ENCODE data around the gene SGMS2. TPM values are rescaled to one million over a fixed set of nuclear protein-coding genes. Genes with fewer than 3 reads are reported as not detected.

The SGMS2 gene
- total RNA-seq, 1 experiment from 2014 or later, result 58.7 TPM

- DNase-seq, result no peak
- peaks cover 12% of the 10 kb centered on the region for H3K4me1 ChIP-seq (ENCODE audit: insufficient read depth, low read length)
- no peak overlapping the region for H3K27ac ChIP-seq (ENCODE audit: low read length)
- H3K9me3 ChIP-seq (ENCODE audit: low read length), result peaks cover 12% of the 10 kb centered on the region; the same call in 1 of the 2 replicates
- H2AFZ ChIP-seq (ENCODE audit: low read length), result no peak overlapping the region
- H3K27me3 ChIP-seq (ENCODE audit: low read length), result no peaks in the 10 kb centered on the region
- POLR2A ChIA-PET (ENCODE audit: unreplicated experiment), result no interaction called here
- ATAC-seq, result no peak
- no peaks in the 10 kb centered on the region for H4K20me1 ChIP-seq (ENCODE audit: low read length)
- CTCF ChIA-PET, result no interaction called here
- no peaks in the 10 kb centered on the region for H3K79me2 ChIP-seq (ENCODE audit: low read length)
- no peaks in the 10 kb centered on the region for H3F3A ChIP-seq (ENCODE audit: low read length, unreplicated experiment)
- no peak overlapping the region for H3K4me2 ChIP-seq (ENCODE audit: low read length)
- H3K4me3 ChIP-seq (ENCODE audit: low read length), result no peak overlapping the region
- no peak for TF ChIP-seq EZH2phosphoT487 (IDR thresholded peaks at IDR 0.05; ENCODE audit: borderline replicate concordance, low read length)
- no peak for TF ChIP-seq EZH2 (IDR thresholded peaks at IDR 0.05; ENCODE audit: low read length, unreplicated experiment)
- TF ChIP-seq CTCF (conservative IDR thresholded peaks at IDR 0.05; ENCODE audit: low read depth, low read length), result no peak
- no peaks in the 10 kb centered on the region for H3K9me2 ChIP-seq (replicated peaks; ENCODE audit: low read length)
- intact Hi-C loops (cut with micrococcal nuclease), result no loop called here
- BruUV-seq (replicated peaks), result no TSS peak
- H3K36me3 ChIP-seq (ENCODE audit: low read depth, low read length), result peaks cover 15% of the 10 kb centered on the region; the same call in 1 of the 2 replicates
- no peak overlapping the region for H3K9ac ChIP-seq (ENCODE audit: low read length)
Observed at GRCh38 chr4:107890779-107891178, 66.0 kb downstream of the SGMS2 start.

DNA sequence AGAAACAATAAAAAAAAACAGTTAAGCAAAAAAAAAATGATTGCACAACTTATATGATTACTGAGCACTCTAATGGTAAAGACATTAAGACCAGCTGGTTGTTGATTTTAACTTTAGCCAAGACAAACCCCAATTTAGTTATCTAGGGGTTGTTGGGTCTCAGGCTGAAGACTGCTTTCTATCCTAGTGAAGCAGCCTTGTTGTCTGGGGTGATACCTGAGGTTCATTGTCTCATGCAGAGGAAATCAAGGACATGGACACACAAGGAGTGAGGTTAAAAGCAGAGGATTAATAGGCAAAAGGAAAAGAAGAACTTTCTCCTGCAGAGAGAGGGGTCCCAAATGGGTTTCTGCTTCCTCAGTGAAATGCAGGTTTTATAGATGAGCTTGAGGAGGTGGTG lies 66.6 kb downstream of the SGMS2 start:
- BruUV-seq (replicated peaks), result no TSS peak
- ChIA-PET POLR2A (ENCODE audit: unreplicated experiment) (no interaction called here), CTCF (no interaction called here)
- intact Hi-C loops (cut with micrococcal nuclease), result no loop called here
- H3K27ac ChIP-seq (ENCODE audit: low read length), result no peak overlapping the region
- no peak overlapping the region for H3K9ac ChIP-seq (ENCODE audit: low read length)
- H4K20me1 ChIP-seq (ENCODE audit: low read length), result no peaks in the 10 kb centered on the region
- no peaks in the 10 kb centered on the region for H3F3A ChIP-seq (ENCODE audit: low read length, unreplicated experiment)
- peaks cover 15% of the 10 kb centered on the region; the same call in 1 of the 2 replicates for H3K36me3 ChIP-seq (ENCODE audit: low read depth, low read length)
- TF ChIP-seq EZH2phosphoT487 (IDR thresholded peaks at IDR 0.05; ENCODE audit: borderline replicate concordance, low read length), result no peak
- no peak for TF ChIP-seq EZH2 (IDR thresholded peaks at IDR 0.05; ENCODE audit: low read length, unreplicated experiment)
- TF ChIP-seq CTCF (conservative IDR thresholded peaks at IDR 0.05; ENCODE audit: low read depth, low read length), result no peak
- no peak overlapping the region for H2AFZ ChIP-seq (ENCODE audit: low read length)
- H3K9me2 ChIP-seq (replicated peaks; ENCODE audit: low read length), result no peaks in the 10 kb centered on the region
- H3K4me3 ChIP-seq (ENCODE audit: low read length), result no peak overlapping the region
- ATAC-seq (no peak), DNase-seq (no peak)
- H3K27me3 ChIP-seq (ENCODE audit: low read length), result no peaks in the 10 kb centered on the region
- H3K4me2 ChIP-seq (ENCODE audit: low read length), result no peak overlapping the region
- H3K4me1 ChIP-seq (ENCODE audit: insufficient read depth, low read length), result peaks cover 13% of the 10 kb centered on the region
- peaks cover 12% of the 10 kb centered on the region; the same call in 1 of the 2 replicates for H3K9me3 ChIP-seq (ENCODE audit: low read length)
- H3K79me2 ChIP-seq (ENCODE audit: low read length), result no peaks in the 10 kb centered on the region

DNA sequence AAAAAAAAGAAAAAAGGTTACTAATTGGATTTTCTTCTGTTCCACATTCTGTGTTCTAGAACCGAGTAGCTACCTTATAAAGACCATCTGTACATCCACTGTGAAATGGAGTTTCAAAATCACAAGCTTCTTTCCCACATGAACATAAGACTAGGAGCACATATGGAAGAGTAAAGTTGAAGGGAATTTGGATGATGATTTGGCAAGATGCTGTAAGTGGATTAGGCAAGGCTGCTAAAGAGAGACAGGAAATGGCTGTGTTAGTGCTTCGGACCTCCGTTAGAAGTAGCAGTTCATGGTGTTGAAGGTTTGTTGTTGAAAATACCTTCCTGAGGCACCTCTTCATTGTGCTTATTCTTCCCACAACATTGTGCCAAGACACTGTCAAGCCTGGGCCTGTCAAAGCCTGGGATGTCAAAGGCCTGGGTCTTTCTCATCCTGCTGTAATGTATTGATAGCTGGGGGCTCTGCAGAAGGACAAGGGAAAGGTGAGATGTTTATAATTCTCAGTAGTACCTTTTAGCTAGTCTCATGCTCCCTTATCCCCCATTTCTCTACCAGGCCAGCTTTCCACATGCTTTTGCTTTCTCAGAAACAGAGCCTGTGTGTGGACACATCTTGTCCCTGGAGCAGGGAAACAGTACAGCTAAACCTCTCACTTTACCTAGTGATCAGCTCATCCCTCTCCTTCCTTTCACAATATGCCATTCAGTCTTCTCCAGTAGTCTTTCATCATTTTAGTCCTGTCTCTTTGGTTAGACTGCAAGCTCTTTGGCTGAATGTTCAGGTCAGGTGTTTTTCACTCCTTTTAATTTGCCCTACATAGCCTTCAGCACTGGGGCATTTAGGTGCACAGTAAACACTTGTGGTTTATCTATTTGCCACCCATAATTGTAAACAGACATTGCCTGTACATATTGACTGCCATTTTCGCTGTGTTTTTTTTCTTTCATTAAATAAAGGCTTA lies 68.7 kb downstream of the SGMS2 start:
- H3K4me1 ChIP-seq (ENCODE audit: insufficient read depth, low read length), result peaks cover 28% of the 10 kb centered on the region
- POLR2A ChIA-PET (ENCODE audit: unreplicated experiment), result interaction anchor here (0.6 kb wide), 1 partner anchor 16 kb away, joined by 11 read pairs; no protein-coding TSS in a partner anchor
- no peak for ATAC-seq

More for the DNA sequence above, 68.7 kb downstream of the SGMS2 start:
- CTCF ChIA-PET, result no interaction called here
- H3K79me2 ChIP-seq (ENCODE audit: low read length), result peaks cover 12% of the 10 kb centered on the region; the same call in 1 of the 2 replicates
- no peak overlapping the region for H3K9ac ChIP-seq (ENCODE audit: low read length)
- intact Hi-C loops (cut with micrococcal nuclease), result no loop called here
- BruUV-seq (replicated peaks), result no TSS peak
- TF ChIP-seq EZH2 (IDR thresholded peaks at IDR 0.05; ENCODE audit: low read length, unreplicated experiment) (no peak), CTCF (conservative IDR thresholded peaks at IDR 0.05; ENCODE audit: low read depth, low read length) (no peak), EZH2phosphoT487 (IDR thresholded peaks at IDR 0.05; ENCODE audit: borderline replicate concordance, low read length) (no peak)
- no peak overlapping the region for H3K27ac ChIP-seq (ENCODE audit: low read length)
- DNase-seq, result no peak
- no peaks in the 10 kb centered on the region for H3K9me3 ChIP-seq (ENCODE audit: low read length)
- H2AFZ ChIP-seq (ENCODE audit: low read length), result no peak overlapping the region
- H3K36me3 ChIP-seq (ENCODE audit: low read depth, low read length), result no peaks in the 10 kb centered on the region; the same call in 1 of the 2 replicates
- H3K4me3 ChIP-seq (ENCODE audit: low read length), result no peak overlapping the region
- no peaks in the 10 kb centered on the region for H4K20me1 ChIP-seq (ENCODE audit: low read length)
- peaks cover 8% of the 10 kb centered on the region for H3F3A ChIP-seq (ENCODE audit: low read length, unreplicated experiment)
- no peak overlapping the region for H3K4me2 ChIP-seq (ENCODE audit: low read length)
- H3K27me3 ChIP-seq (ENCODE audit: low read length), result no peaks in the 10 kb centered on the region
- H3K9me2 ChIP-seq (replicated peaks; ENCODE audit: low read length), result no peaks in the 10 kb centered on the region

All from PC-3 (cell line).